GM18907 (cell line): ENCODE results near the gene ACOT7.

Source experiments
- ATAC-seq: cut with Tn5 transposase; IDR thresholded peaks from one replicate; pipeline ENCODE4 v1.9.1; 2021; ENCODE audit warnings: mild to moderate bottlenecking, moderate library complexity; ENCODE audit not compliant: unreplicated experiment

The ACOT7 gene

DNA sequence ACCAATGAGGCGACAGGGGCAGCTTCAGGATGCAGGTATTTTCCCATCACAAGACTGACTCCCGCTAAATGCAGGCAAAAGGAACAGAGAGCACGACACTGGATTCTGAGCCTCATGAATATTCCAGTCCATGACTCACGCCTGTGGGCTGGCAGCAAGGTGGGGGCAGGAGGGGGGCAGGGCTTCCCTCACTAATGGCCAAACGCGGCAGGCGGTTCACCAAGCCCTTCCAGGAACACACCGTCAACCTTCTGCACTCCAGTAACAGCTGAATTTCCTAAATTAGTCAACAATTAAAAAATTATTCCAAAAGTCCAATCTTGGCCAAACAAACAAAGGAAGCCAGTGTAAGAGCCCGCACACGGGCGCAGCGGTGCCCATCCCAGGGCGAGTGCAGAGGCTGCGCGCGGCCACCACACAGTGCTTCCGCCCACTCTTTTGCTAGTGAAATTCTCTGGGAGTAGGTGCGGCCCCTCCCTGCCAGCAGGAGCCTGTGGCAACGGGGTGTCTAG is 120.1 kb downstream of the ACOT7 start:
- no peak for ATAC-seq

DNA sequence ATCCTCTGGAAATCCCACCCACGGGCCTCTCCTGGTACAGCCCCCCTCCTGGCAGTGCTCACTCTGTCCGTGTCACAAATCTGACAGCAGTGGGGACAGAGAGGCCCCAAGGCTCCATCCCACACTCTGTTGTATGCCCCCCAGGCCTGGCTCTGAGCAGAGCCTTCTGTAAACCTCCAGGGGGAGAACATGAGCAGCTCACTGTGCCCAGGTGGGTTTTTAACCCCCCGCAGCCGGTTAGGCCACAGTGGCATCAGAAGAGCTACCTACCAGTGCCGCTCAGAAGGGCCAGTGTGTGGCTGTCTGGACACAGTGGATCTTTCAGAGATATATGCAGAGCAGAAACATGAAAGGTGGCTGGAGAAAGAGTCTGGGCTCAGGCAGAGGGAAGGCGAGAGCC is 120.7 kb downstream of the ACOT7 start:
- no peak for ATAC-seq

DNA sequence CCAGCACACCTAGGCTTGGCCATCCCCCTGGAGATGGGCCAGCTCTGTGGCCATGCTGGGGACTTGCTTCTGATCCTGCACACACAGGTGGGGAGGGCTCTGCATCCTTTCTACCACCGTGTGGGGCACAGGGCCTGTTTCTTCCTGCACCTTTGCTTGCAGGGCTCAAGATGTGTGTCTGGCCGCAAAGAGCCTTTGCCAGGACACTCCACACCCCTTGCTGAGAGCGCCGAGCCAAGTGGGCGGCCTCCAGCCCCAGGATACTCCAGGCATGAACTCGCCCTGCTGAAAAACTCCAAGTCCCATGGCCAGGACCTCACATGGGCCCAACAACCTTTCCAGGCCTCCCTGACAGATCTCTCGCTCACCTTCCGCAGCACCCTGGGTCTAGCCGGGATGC is 121.1 kb downstream of the ACOT7 start:
- ATAC-seq: no peak

DNA sequence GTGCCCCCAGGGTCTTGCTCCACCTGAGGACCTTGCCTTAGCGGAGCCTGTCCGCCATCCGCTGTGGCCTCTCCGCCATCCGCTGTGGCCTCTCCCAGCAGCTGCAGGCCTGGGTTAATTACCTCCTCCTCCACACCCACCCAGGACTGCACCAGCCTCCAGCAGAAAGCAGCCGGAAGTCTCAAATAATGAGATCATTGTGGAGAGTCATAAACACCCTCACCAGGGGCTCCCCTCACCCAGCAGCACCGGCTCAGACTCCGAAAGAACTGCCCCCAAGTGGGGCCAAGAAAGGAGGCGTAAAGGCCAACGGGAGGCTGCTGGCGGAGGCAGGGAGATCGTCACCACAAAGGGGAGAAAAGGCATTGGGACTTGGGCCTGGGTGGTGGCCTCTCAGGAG is 122.0 kb downstream of the ACOT7 start:
- ATAC-seq: no peak

DNA sequence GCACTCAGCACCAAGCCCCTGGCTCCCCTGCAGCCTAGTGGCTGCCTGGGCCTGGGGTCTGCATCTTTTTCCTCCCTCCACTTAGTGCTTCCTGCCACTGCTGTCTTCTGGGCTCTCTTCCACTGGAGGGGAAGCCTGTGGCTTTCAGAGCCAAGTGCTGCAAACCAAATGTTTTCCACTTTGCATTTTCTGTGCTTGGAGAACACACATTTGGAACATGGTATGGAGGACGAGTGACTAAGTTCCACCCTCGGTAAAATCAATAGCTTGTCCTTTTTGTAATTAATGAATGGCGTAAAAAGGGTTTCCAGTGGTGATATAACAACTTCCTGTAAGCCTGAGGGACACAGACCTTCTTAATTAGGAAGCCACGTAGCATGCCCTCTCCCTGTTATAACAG is 122.6 kb downstream of the ACOT7 start:
- no peak for ATAC-seq

DNA sequence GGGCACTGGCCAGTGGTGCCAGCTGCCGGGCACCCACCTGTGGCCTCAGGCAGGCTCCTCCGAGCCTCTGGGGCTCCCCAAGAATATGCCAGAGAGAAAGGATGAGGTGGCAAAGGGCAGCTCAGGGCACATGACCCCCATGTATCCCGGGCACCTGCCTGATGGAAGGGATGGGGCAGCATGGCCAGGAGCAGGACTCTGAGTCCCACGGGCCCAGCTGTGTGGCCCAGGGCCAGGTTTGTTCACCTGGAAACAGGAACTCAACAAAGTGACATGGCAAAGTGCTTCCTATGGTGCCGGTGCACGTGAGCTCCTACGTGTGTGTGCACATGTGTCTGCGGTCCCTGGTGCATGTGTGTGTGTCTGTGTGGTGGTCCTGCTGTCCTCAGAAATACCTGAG is 123.2 kb downstream of the ACOT7 start:
- no peak for ATAC-seq

DNA sequence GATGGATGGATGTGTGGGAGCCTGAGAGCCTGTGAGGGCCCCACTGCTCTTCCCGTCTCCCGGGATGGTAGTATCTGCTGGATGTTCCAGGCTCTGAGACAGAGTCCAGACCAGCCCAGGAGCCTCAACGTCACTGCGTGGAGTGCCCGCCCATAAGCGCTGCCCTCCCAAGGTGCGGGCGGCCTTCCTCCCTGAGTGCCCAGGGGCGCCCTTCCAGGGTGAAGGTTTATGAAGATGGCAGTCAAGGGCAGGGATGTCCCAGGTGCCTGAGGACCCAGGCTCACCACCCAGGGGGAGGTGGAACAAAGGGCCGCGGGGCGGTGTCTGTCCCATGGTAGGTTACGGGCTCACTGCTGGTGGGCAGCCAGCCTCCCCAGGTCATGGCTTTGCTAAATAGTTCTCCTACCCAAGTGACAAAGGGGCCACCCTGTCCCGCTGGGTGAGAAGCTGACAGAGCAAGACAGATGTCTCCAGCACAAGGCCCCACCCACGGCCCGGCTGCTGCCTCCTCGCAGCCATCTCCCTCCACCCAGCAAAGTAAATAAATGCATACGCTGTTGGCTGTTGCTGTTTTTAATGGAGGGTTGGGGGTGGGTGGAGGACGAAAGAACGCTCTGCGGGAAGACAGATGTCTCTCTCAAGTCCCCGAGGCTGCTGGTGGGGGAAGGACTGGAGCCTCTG is 123.7 kb downstream of the ACOT7 start:
- ATAC-seq: no peak

DNA sequence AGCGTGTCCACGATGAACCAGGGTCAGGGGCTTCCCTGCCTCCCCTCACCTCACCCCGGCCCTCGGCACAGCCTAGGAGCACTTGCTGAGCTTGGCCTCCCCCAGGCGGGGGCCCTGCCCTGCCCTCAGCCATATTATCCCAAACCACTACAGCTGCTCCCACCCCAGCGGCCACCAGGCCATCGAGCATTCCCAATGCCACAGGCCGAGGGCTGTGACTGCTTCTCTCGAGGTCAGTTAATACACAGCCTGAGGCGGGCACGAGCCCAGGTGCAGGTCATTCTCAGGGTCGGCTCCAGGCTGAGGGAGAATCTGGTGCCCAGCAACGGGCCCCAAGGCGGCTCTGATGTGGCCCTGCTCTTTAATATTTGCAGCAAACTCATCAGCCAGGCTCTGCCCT is 124.3 kb downstream of the ACOT7 start:
- ATAC-seq: no peak

DNA sequence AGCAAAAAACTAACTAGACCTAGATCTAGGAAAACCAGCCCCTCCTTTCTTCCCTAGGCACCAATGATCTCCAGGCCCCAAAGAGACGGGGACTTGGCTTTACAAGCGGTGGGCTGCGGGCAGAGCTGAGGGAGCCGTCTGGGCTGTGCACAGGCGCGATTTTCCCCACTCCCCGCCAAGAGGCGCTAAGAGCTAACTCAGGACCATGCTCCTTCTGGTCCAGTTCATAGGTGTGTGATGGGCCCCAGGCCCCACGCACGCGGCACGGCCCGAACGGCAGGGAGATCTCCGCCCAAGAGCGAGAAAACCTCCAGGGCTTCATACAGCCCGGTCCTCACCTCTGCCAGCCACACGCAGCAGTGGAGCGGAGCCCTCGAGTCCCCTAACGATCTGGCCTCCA is 125.2 kb downstream of the ACOT7 start:
- ATAC-seq: no peak

DNA sequence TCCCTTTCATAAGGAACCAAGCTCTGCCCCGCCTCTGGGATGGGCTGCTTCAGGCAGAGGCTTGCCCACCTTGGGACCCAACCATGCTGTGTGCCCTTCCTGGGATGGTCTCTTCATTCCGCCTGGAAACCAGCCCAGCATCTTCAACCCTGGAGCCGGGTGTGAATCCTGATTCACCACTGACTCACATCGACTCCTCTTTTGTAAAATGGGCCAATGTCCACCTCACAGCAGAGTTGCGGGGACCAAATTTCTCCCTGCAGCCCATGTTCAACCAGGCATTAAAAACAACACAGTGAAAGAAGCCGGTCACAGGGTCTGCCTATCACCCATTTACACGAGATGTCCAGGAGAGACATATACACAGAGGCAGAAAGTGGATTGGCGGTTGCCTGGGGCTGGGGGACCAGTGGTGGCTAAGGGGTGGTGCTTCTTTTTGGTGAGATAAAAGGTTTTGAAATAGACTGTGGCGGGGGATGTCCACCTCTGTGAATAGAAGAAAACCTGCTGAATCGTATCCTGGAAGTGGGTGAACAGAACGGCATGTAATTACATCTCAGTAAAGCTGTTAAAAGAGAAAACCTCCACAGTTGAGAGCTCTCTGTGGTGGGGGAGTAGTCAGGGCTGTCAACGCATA is 125.8 kb downstream of the ACOT7 start:
- no peak for ATAC-seq

DNA sequence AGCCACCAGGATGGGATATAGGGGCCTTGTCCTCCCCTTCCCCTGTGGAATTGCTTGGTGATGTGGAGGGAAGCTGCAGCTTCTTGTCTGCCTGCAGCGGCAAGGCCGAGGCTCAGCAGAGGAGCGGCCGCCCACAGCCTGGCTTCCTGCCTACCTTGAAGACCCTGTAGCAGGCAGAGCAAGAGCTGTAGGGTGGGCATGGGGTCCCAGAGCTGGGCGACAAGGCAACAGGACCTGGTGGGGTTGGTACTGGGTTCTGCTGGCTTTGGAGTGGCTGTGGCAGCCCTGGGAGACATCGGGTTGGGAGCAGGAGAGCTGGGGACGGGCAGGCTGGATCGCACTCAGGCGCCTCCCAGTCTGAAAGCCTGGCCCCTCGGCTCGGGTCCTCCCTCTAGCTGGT is 126.9 kb downstream of the ACOT7 start:
- no peak for ATAC-seq

DNA sequence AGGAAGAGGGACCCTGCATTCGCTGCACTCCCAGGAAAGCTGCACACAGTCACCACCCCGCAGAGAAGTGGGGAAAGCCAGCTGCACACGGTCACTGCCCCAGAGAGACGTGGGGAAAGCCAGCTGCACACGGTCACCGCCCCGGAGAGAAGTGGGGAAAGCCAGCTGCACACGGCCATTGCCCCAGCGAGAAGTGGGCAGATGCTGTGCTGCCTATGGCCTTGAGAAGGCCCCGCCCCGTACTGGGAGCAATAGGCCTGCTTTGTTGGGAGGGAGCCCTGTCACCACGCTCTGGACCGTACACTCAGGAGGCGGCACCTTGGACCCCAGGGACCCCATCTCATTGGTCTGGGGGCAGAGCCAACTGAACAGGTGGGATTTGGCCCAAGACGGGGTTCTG is 128.4 kb downstream of the ACOT7 start:
- no peak for ATAC-seq

DNA sequence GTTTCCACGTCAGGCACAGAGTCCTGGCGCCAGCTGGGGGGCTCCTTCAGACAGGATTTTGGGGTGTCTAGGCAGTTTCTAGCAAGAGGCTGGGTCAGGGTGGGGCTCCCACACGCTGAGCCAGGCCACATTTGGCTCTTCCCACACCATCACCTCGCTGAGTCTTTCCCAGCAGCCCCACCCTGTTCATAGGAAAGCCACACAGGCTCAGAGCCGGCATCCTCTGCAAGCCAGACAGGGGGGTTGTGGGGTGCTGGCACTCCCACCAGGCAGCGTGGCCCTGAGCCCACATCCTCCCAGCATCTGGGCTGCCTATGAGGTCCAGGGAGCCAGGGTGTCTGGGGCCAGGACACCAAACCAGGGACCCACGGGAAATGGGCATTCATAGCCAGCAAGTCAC is 129.9 kb downstream of the ACOT7 start:
- no peak for ATAC-seq

DNA sequence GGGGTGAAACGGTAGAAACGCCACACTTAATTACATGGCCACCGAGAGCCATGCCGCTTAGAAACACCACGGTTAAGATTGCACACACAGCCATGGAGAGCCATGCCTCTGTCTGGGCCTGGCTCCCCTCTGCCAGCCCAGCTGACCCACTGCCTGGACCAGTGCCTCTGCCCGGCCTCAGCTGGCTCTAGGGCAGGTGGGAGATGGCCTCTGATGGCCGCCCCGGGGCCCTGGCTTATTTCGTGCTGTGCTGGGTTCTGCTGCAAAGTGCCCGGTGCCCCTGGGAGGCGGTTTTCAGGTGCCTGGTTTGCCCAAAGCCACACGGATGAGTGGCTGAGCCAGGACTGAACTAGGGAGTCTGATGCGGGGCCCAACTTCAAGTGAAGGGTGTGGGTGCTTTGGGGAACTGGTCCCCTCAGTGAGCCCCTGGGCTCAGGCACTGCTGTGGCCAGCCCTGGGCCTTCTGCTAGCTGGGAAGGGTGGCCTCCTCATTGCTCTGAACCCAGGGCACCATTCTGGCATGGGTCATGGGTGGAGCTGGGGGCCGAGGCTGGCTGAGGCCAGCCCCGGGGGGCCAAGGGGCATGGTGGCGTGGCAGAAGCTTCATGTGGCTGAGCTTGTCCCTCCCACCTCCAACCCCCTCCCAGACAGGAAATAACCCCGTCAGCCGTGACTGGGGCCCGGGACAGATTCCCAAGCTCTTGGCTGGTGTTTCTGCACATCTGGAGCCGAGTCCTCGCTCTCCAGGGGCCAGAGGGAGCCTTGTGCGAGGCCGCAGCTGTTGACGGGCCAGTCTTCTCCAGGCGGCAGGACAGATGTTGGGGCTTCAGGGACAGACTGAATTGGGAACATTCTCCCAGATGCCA is 130.8 kb downstream of the ACOT7 start:
- no peak for ATAC-seq

DNA sequence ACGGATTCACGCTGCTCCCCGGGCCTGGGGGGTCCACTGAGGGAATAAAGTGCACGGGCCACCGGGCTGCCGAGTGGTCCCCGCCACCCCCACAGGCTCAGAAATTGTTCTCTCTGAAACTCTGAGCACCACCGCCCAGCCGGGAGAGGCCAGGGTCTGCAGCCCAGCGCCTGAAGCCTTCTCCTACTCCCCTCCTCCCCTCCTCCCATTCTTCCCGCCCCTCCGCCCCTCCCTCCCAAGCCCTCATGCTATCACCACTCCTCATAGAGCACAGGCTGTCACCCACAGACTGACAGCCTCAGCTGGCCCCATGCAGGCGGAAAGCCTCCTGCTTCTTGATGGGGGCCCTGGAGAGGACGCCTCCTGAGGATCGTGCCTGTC is 132.0 kb downstream of the ACOT7 start:
- ATAC-seq: no peak

DNA sequence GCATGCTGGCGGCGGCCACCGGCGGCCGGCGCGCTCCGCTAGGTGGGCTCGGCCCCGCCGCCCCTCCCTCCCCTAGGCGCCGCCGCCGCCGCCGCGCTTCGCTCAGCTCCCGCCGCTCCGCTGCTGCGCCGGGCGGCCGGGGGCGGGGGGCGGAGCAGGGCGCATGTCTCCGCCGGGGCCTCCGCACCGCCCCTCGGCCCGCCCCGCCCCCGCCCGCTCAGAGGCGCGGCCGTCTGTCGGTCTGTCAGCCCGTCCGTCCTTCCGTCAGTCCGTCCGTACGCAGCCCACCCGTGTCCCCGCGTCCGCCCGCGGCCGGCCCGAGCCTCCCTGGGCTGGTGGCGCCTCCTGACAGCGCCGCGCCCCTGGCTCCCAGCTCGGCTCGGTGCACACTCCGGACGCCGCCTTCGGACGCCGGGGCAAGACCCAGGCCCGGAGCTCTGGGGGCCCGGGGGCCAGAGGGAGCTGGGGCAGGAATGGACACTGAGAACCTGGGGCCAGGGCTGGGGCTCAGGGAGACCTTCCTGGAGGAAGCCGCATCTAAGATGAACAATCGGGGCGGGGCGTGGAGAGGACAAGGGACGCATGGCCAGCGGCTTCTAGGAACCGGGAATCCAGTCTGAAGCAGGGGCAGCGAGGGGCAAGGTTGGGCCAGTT is 132.5 kb downstream of the ACOT7 start, which contains the start of gene GPR153:
TSS of gene GPR153 (minus strand) at position 138 of the 654 bp plus-strand sequence. CDS start 6,193 bp downstream, outside the sequence.
- ATAC-seq: peak; percentile 36

DNA sequence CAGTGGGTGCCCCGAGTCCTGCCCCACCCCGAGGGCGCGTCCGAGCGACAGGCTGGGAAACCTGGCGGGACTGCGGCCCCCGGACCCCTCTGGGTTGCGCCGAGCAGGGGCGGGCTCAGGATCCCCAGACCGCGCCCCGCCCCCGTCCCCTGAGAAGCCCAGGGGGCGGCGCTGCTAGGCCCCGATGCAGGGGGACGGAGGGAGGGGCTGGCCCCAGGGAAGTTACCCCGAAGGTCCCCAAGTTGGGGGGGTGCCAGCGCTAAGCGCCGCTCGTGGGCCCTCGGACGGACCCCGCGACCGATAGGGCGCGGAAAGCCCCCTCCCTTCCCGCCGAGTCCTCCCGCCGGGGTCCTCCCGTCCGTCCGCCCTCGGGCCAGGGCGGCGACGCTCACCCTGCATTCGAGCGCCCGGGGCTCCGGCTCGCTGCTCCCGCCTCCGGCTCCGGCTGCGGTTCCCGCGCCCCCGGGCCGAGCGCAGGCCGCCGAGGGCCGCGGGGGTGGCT is 133.1 kb downstream of the ACOT7 start:
- no peak for ATAC-seq

DNA sequence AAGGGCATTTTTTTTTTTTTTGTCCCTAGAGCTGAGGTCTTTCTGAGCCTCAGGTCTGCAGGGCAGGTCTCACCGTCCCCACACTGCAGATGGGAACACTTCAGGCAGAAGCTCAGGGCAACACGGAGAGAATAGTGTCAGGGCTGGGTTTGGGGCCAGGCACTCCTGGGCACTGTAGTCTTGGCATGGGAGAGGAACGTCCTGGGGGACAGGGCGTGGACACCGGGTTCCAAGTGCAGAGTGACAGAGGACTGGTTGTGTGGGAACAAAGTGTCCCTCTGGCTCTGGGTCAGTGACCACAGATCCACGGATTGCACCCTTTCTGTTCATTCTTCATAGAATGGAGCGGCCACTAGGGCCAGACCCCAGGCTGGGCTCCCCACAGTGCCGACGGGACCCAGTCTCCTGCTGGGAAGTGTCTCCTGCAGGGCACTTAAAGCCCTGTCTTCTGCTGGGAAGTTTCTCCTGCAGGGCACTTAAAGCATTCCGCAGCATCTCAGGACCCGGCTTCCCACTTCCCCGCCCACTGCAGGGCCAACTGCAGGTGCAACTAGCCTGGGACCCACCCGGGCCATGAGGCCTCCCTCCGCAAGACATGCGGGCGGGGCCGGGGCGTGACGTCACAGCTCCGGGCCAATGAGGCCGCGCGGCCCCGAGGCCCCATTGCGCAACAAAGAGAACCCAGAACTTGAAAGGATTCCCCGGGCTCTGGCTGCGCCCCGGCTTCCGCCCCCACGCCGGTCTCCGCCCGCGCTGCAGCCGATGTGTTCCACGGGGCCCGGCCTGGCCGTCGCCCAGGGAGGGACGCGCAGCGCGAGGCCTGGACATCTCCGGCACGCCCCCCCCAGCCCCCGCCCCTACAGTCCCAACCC is 133.8 kb downstream of the ACOT7 start:
- ATAC-seq: peak; percentile 40

DNA sequence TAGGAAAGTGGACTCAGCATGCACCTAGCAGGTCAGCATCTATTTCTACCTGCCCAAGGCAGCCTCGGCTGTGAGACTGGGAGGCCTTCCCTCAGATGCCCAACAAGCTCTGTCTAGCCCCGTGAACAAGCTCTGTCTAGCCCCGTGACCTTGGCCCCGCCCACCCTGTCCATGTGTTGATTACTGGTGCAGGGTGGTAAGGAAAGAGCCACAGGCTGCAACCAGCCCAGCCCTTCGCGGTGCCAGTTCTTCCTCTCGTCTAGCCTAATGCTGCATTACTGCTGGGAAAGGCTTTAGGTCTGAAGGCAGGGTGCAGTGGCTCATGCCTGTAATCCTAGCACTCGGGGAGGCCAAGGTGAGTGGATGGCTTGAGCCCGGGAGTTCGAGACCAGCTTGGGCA is 134.9 kb downstream of the ACOT7 start:
- no peak for ATAC-seq

DNA sequence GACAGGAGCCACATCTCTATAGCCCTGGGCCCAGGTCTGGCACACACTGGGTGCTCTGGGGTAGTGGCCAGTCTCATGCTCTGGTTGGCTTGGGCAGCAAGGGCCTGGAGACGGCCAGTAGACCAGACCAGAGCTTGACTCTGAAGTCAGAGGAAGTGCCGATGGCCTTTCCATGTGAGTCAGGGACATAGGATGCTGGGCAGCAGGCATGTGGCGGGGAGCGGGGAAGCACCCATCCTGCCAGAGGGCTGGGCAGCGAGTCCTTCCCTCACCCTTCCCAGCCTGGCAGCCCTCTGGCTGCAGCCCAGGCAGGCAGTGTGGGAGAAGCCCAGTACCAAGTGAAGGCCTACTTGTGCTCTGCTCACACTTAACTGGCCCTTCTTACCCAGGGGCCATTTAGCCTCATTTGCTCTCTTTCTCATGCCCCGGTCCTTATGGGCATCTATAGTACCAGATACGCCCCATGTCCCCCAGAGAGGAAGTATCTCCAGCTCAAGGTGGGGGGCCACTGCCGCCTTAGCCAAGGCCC is 136.0 kb downstream of the ACOT7 start:
- ATAC-seq: no peak
